Astrocyte of the hippocampus (primary cell): ENCODE data around the gene QKI.

Source experiments
- DNase-seq: peaks from one replicate; pipeline ENCODE4 v3.0.0; 2011; ENCODE audit warnings: low read depth, low spot score

The QKI gene

DNA sequence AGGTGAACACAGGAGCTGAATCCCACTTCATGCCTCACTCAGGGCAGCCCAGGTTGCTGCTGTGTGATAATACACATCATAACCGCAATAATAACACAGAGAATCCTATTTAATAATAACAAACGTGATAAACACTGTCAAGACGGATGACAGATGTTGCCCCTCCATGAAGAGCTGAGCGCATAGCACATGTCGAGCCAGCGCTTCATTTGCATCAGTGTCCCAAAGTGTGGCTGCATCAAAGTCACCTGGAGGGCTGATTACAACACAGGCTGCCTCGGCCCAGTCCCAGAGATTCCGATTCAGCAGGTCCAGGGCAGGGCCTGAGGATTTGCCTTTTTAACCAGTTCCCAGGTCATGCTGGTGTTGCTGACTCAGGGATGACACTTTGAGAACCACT, 198.5 kb downstream of the QKI start:
- no peak for DNase-seq

DNA sequence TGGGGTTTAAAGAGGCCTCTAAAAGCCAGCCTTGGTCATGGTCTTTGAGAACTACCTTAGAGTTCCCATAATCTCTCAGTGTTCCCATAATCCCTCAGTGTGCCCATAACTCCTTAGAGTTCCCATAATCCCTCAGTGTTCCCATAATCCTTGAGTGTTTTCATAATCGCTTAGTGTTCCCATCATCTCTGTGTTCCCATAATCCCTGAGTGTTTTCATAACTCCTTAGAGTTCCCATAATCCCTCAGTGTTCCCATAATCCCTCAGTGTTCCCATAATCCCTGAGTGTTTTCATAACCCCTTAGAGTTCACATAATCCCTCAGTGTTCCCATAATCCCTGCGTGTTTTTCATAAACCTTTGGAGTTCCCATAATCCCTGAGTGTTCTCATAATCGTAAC, 199.2 kb downstream of the QKI start:
- DNase-seq, result no peak

DNA sequence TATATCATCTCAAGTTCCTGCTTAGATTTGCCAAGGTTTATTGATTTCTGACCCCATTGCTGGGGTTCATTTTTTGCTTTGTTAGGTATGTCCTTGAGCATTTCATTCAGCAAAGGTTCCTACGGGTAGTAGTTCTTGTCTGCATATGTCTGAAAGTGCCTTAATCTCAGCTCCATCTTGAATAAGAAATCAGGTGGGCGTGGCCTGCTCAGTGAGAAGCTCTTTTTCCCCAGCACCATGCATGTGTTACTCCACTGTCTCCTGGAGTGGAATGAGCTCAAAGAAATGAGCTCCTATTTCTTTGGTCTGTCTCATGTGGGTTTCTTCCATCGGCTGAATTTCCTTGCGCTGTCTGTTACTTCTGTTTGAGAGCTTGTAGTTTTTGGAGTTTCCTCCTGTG, 201.9 kb downstream of the QKI start:
- no peak for DNase-seq

DNA sequence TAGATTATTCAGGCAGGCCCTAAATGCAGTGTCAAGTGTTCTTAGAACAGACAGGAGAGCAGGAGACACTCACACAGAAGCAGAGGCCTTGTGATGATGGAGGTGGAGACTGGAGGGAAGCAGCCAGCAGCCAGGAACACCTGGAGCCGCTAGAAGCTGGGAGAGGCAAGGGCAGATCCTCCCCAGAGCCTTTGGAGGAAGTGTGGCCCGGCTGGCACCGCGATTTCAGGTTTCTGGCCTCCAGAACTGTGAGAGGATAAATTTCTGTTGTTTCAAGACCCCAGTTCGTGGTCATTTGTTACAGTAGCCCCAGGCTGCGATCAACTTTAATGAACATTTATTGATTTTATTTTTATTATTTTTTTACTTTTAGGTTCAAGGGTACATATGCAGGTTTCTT, 203.0 kb downstream of the QKI start:
- no peak for DNase-seq

- DNase-seq, result no peak
Measured at GRCh38 chr6:163620101-163620500, 205.6 kb downstream of the QKI start.

DNA sequence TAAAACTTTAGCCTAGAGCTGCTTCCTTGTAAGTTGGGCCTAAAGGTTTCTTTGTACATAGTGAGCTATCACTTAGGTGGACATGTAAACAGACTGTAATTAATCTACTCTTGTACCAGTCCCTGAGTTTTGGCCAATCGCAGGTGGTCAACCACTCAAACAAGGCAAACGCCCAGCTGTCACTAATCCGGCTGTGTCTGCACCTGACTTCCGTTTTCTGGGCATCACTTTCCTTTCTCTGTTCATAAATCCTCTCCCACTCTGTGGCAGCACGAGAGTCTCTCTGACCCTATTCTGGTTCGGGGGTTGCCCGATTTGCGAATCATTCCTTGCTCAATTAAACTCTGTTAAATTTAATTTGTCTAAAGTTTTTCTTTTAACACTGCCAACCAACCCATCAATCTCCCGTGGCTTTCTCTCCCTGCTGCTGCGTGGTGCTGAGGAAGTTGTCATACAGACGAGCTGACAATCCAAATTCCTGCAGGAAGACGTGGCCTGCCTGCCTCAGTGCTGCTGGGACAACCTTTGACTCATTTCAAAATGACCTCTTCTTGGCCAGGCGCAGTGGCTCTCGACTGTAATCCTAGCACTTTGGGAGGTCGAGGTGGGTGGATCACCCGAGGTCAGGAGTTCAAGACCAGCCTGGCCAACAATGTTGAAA, 206.3 kb downstream of the QKI start:
- DNase-seq, result peak; percentile 20

GRCh38 chr6:163625265-163625664, 210.7 kb downstream of the QKI start:
- no peak for DNase-seq

GRCh38 chr6:163626073-163626867, 211.8 kb downstream of the QKI start:
- DNase-seq, result peak; percentile 84

GRCh38 chr6:163627274-163628062, 212.9 kb downstream of the QKI start:
- DNase-seq, result no peak
